A673 (cell line): ENCODE measurements around the gene PSME4. TPM values are rescaled to one million over a fixed set of nuclear protein-coding genes. Genes with fewer than 3 reads are reported as not detected.
"Not testable (repeated sequence)": the region's sequence is repeated elsewhere in the genome, so short reads cannot be mapped to it uniquely, and the experiment has no call there.

Experiments
- BruUV-seq: library from RNA; stranded (reverse); fragments of 400-500 nt; replicated peaks from 2 replicates; lab custom pipeline; 2021; lab: Mats Ljungman, UMichigan
- CTCF ChIA-PET: fragments of 300-600 bp; sonication (Branson Sonifier 250); formaldehyde crosslinking; loops from one replicate; lab custom pipeline; 2022; ENCODE audit warnings: antibody characterized with exemption; lab: Charles Lee
- POLR2A ChIA-PET: fragments of 300-600 bp; sonication (Branson Sonifier 250); formaldehyde crosslinking; loops from one replicate; lab custom pipeline; 2022; ENCODE audit warnings: antibody characterized with exemption; ENCODE audit not compliant: low non-redundant PET; lab: Charles Lee
- DNase-seq: peaks from one replicate; pipeline ENCODE4 v3.0.0-alpha.2; 2015; ENCODE audit warnings: low spot score
- H3K27ac ChIP-seq: fragments of 200-600 bp; sonication (generic); 2 replicates; pipeline ENCODE4 v1.5.1; 2016; ENCODE audit warnings: mixed run types, low read depth, mild to moderate bottlenecking, mixed read lengths, antibody characterized with exemption, low read length; ENCODE audit not compliant: poor library complexity, severe bottlenecking
- H3K27me3 ChIP-seq: fragments of 200-600 bp; sonication (generic); replicated peaks from 2 replicates; pipeline ENCODE4 v1.6.1; 2017; ENCODE audit warnings: mixed run types, low read depth, mild to moderate bottlenecking, mixed read lengths, antibody characterized with exemption, low read length; ENCODE audit not compliant: insufficient read depth, poor library complexity
- H3K36me3 ChIP-seq: fragments of 200-600 bp; sonication (generic); 2 replicates; pipeline ENCODE4 v1.6.1; 2016; ENCODE audit warnings: mixed run types, mild to moderate bottlenecking, mixed read lengths, antibody characterized with exemption, low read length; ENCODE audit not compliant: insufficient read depth, poor library complexity, severe bottlenecking
- H3K4me1 ChIP-seq: fragments of 200-600 bp; sonication (generic); 2 replicates; pipeline ENCODE4 v1.6.1; 2017; ENCODE audit warnings: mixed run types, mild to moderate bottlenecking, mixed read lengths, antibody characterized with exemption, low read length; ENCODE audit not compliant: insufficient read depth, poor library complexity, severe bottlenecking
- H3K4me3 ChIP-seq: fragments of 200-600 bp; sonication (generic); 2 replicates; pipeline ENCODE4 v1.5.1; 2016; ENCODE audit warnings: low read depth, mixed run types, mild to moderate bottlenecking, mixed read lengths, low read length; ENCODE audit not compliant: poor library complexity, severe bottlenecking
- H3K9me3 ChIP-seq: fragments of 200-600 bp; sonication (generic); 2 replicates; pipeline ENCODE4 v1.6.1; 2016; ENCODE audit warnings: mixed run types, low read depth, mild to moderate bottlenecking, mixed read lengths, antibody characterized with exemption, low read length; ENCODE audit not compliant: poor library complexity, severe bottlenecking
- CTCF ChIP-seq: fragments of 300-800, 200-600 bp; sonication (generic); conservative IDR thresholded peaks from 2 replicates; pipeline ENCODE4 v1.5.1; 2017; ENCODE audit warnings: low read depth, mild to moderate bottlenecking, antibody characterized with exemption, low read length, moderate library complexity, mixed read lengths
- EZH2 ChIP-seq: fragments of 200-600 bp; sonication (generic); IDR thresholded peaks from 2 replicates; pipeline ENCODE4 v1.6.1; 2017; ENCODE audit warnings: borderline replicate concordance, low read depth, mild to moderate bottlenecking, mixed read lengths, antibody characterized with exemption, low read length; ENCODE audit not compliant: poor library complexity, severe bottlenecking
- intact Hi-C: fragments of 100-400 bp; cut with micrococcal nuclease; formaldehyde crosslinking; loops from one replicate; pipeline ENCODE4 v1.10.0; 2022; ENCODE audit not compliant: unreplicated experiment
- total RNA-seq: library from RNA; stranded (reverse); gene quantifications from 2 replicates; pipeline ENCODE4 v1.2.3, GENCODE V29; 2021

The PSME4 gene
- total RNA-seq, 1 experiment from 2014 or later: 97.6 TPM

GRCh38 chr2:53938904-53939303, 31.9 kb downstream of the PSME4 start:
- CTCF ChIA-PET: no interaction called here
- DNase-seq: no peak
- intact Hi-C loops: no loop called here
- Histone ChIP-seq H3K4me1 (peaks cover 28% of the 10 kb centered on the region), H3K27me3 (no peaks in the 10 kb centered on the region), H3K9me3 (no peaks in the 10 kb centered on the region), H3K27ac (no peak overlapping the region), H3K4me3 (no peak overlapping the region), H3K36me3 (peaks cover 34% of the 10 kb centered on the region)
- TF ChIP-seq EZH2 (no peak), CTCF (no peak)
- no TSS peak for BruUV-seq
- POLR2A ChIA-PET: no interaction called here

GRCh38 chr2:53933329-53933728, 37.5 kb downstream of the PSME4 start:
- DNase-seq: no peak
- Histone ChIP-seq H3K27me3 (no peaks in the 10 kb centered on the region), H3K4me3 (no peak overlapping the region), H3K27ac (no peak overlapping the region), H3K9me3 (no peaks in the 10 kb centered on the region), H3K36me3 (peaks cover 67% of the 10 kb centered on the region), H3K4me1 (no peaks in the 10 kb centered on the region)
- intact Hi-C loops: no loop called here
- TF ChIP-seq EZH2 (no peak), CTCF (no peak)
- POLR2A ChIA-PET: no interaction called here
- no TSS peak for BruUV-seq
- CTCF ChIA-PET: no interaction called here

- DNase-seq, H3K27me3 ChIP-seq, intact Hi-C loops, H3K4me3 ChIP-seq, BruUV-seq, H3K4me1 ChIP-seq, POLR2A ChIA-PET, H3K9me3 ChIP-seq, H3K27ac ChIP-seq, CTCF ChIA-PET: not testable (repeated sequence)
- peaks cover 77% of the 10 kb centered on the region for H3K36me3 ChIP-seq
Observed at GRCh38 chr2:53926321-53926720, 44.5 kb downstream of the PSME4 start.

GRCh38 chr2:53913721-53914120, 57.1 kb downstream of the PSME4 start:
- intact Hi-C loops: no loop called here
- H3K4me3 ChIP-seq: no peak overlapping the region
- ChIA-PET CTCF (no interaction called here), POLR2A (no interaction called here)
- H3K4me1 ChIP-seq: peaks cover 5% of the 10 kb centered on the region
- BruUV-seq: no TSS peak
- TF ChIP-seq EZH2: no peak
- TF ChIP-seq CTCF: no peak
- DNase-seq: no peak
- H3K36me3 ChIP-seq: peaks cover 42% of the 10 kb centered on the region
- H3K27me3 ChIP-seq: no peaks in the 10 kb centered on the region
- H3K27ac ChIP-seq: no peak overlapping the region
- H3K9me3 ChIP-seq: no peaks in the 10 kb centered on the region
